ENCODE measurements around the gene ARHGAP25. TPM values are rescaled to one million over a fixed set of nuclear protein-coding genes. Genes with fewer than 3 reads are reported as not detected.

ARHGAP25 gene
- total RNA-seq, 1 donor from 2014 or later: 5.8 TPM

DNA sequence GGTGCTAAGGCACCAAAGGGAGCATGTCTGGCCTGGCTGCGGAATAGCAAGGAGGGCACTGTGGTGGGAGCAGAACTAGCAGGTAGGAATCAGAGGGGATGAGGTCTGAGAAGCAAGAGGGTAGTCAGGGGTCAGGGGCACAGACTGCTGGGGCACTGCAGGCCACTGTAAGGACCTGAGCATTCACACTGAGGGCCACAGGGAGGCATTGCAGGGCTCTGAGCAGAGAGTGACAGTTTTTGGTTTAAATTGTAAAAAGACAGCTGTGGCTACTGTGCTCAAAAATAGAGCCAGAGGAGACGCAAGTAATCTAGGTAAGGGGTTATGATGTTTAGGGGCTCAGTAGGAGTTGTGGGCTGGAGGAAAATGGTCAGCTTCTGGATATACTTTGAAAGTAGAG is 41.5 kb downstream of the ARHGAP25 start:
- H3K27me3 ChIP-seq: no peaks in the 10 kb centered on the region
- no peaks in the 10 kb centered on the region for H3K79me2 ChIP-seq (ENCODE audit: low read depth)
- Mint-ChIP-seq H3K4me1 (no peaks in the 10 kb centered on the region), H3K27ac (no peak overlapping the region), H3K27me3 (ENCODE audit: insufficient read depth, low read depth) (no peaks in the 10 kb centered on the region), H3K9me3 (no peaks in the 10 kb centered on the region), H3K36me3 (no peaks in the 10 kb centered on the region), H3K4me3 (no peak overlapping the region)
- no peak for DNase-seq (ENCODE audit: low spot score)
- no peak overlapping the region for H3K27ac ChIP-seq
- no peaks in the 10 kb centered on the region for H3K9me3 ChIP-seq (ENCODE audit: low read depth)
- no peak overlapping the region for H3K4me3 ChIP-seq
- TF ChIP-seq, protein P1, sequence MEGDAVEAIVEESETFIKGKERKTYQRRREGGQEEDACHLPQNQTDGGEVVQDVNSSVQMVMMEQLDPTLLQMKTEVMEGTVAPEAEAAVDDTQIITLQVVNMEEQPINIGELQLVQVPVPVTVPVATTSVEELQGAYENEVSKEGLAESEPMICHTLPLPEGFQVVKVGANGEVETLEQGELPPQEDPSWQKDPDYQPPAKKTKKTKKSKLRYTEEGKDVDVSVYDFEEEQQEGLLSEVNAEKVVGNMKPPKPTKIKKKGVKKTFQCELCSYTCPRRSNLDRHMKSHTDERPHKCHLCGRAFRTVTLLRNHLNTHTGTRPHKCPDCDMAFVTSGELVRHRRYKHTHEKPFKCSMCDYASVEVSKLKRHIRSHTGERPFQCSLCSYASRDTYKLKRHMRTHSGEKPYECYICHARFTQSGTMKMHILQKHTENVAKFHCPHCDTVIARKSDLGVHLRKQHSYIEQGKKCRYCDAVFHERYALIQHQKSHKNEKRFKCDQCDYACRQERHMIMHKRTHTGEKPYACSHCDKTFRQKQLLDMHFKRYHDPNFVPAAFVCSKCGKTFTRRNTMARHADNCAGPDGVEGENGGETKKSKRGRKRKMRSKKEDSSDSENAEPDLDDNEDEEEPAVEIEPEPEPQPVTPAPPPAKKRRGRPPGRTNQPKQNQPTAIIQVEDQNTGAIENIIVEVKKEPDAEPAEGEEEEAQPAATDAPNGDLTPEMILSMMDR (IDR thresholded peaks at IDR 0.05): no peak
- TF ChIP-seq EZH2 (IDR thresholded peaks at IDR 0.05): no peak
- TF ChIP-seq EZH2phosphoT487 (IDR thresholded peaks at IDR 0.05): no peak
- no peak overlapping the region for H2AFZ ChIP-seq (replicated peaks)
- H3K4me2 ChIP-seq: no peak overlapping the region
- H3F3A ChIP-seq (ENCODE audit: low read depth): no peaks in the 10 kb centered on the region
- H3K4me1 ChIP-seq: no peaks in the 10 kb centered on the region
- no peaks in the 10 kb centered on the region for H3K36me3 ChIP-seq
- H3K9ac ChIP-seq: no peak overlapping the region
- no peaks in the 10 kb centered on the region for H4K20me1 ChIP-seq (ENCODE audit: low read depth)

DNA sequence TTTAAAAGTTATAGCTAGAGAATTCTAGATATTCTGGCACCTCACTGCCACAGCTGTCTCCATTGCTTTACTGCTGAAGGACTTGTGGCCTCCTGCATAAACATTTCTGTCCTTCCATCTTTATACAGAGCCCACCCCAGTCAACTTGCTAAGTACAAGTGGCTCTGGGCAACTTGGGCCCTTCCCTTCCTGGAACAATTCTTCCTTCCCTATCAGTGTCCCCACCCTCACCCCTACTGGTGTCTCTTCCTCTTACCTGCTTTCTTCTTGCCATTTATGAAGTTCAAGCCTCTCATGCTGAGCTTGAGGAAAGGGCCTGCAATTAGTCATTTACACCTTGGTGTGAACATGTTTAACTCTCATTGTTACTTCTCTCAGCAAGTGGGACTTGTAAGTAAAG is 45.0 kb downstream of the ARHGAP25 start:
- H3K27ac Mint-ChIP-seq: no peak overlapping the region
- H2AFZ ChIP-seq (replicated peaks): no peak overlapping the region
- no peak overlapping the region for H3K4me3 ChIP-seq
- no peaks in the 10 kb centered on the region for H3K36me3 ChIP-seq
- H3K27me3 Mint-ChIP-seq (ENCODE audit: insufficient read depth, low read depth): no peaks in the 10 kb centered on the region
- H3K79me2 ChIP-seq (ENCODE audit: low read depth): no peaks in the 10 kb centered on the region
- no peak overlapping the region for H3K4me3 Mint-ChIP-seq
- no peak overlapping the region for H3K27ac ChIP-seq
- no peaks in the 10 kb centered on the region for H3K4me1 ChIP-seq
- no peaks in the 10 kb centered on the region for H3K9me3 ChIP-seq (ENCODE audit: low read depth)
- H3K4me1 Mint-ChIP-seq: no peaks in the 10 kb centered on the region
- H3K27me3 ChIP-seq: no peaks in the 10 kb centered on the region
- DNase-seq (ENCODE audit: low spot score): no peak
- H3K36me3 Mint-ChIP-seq: no peaks in the 10 kb centered on the region
- H3K9ac ChIP-seq: no peak overlapping the region
- H3K4me2 ChIP-seq: no peak overlapping the region
- H3F3A ChIP-seq (ENCODE audit: low read depth): no peaks in the 10 kb centered on the region
- no peaks in the 10 kb centered on the region for H3K9me3 Mint-ChIP-seq
- no peaks in the 10 kb centered on the region for H4K20me1 ChIP-seq (ENCODE audit: low read depth)
- TF ChIP-seq EZH2 (IDR thresholded peaks at IDR 0.05) (no peak), EZH2phosphoT487 (IDR thresholded peaks at IDR 0.05) (no peak)
- TF ChIP-seq, protein P1 (IDR thresholded peaks at IDR 0.05): no peak

DNA sequence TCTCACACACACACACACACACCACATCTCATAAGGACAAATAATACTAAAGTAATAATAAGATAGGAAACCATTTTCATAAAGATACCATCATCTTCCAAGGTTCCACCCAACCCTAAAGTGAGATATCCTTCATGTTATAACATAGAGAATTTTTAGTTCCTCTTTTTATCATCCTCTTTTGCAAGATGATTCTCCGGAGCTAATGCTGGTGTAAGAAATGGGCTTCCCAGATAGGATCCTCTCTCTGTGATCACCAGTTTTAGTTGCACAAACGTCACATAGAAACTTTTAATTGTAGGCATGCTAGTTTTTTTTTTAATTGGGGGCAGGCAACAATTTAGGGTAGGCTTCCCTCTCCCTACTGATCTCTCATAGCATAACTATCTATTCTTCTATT is 49.6 kb downstream of the ARHGAP25 start:
- Histone ChIP-seq H3K27me3 (no peaks in the 10 kb centered on the region), H3K79me2 (ENCODE audit: low read depth) (no peaks in the 10 kb centered on the region), H3K36me3 (no peaks in the 10 kb centered on the region), H3K4me3 (no peak overlapping the region), H3K27ac (no peak overlapping the region), H3K4me2 (no peak overlapping the region), H3K9me3 (ENCODE audit: low read depth) (no peaks in the 10 kb centered on the region), H3F3A (ENCODE audit: low read depth) (no peaks in the 10 kb centered on the region), H3K9ac (no peak overlapping the region), H4K20me1 (ENCODE audit: low read depth) (no peaks in the 10 kb centered on the region), H3K4me1 (no peaks in the 10 kb centered on the region), H2AFZ (replicated peaks) (no peak overlapping the region)
- Mint-ChIP-seq H3K9me3 (no peaks in the 10 kb centered on the region), H3K27me3 (ENCODE audit: insufficient read depth, low read depth) (no peaks in the 10 kb centered on the region), H3K27ac (no peak overlapping the region), H3K4me3 (no peak overlapping the region), H3K4me1 (no peaks in the 10 kb centered on the region), H3K36me3 (no peaks in the 10 kb centered on the region)
- TF ChIP-seq EZH2phosphoT487 (IDR thresholded peaks at IDR 0.05): no peak
- TF ChIP-seq EZH2 (IDR thresholded peaks at IDR 0.05): no peak
- TF ChIP-seq, protein P1 (IDR thresholded peaks at IDR 0.05): no peak
- no peak for DNase-seq (ENCODE audit: low spot score)
